Left ventricle myocardium inferior (tissue), 1 donor: ENCODE results near the gene SSBP3. TPM values are rescaled to one million over a fixed set of nuclear protein-coding genes. Genes with fewer than 3 reads are reported as not detected.

Experiments used
- DNase-seq: peaks from one replicate; pipeline ENCODE4 v3.0.0-alpha.2; 2020
- H3K27ac ChIP-seq: fragments of 200-600 bp; replicated peaks from 2 replicates; pipeline ENCODE4 v1.8.0; 2021
- H3K27me3 ChIP-seq: fragments of 200-600 bp; 2 replicates; pipeline ENCODE4 v1.8.0; 2021; ENCODE audit warnings: low read depth
- H3K36me3 ChIP-seq: fragments of 200-600 bp; 2 replicates; pipeline ENCODE4 v1.8.0; 2021
- H3K4me1 ChIP-seq: fragments of 200-600 bp; 2 replicates; pipeline ENCODE4 v1.8.0; 2021
- H3K4me3 ChIP-seq: fragments of 200-600 bp; 2 replicates; pipeline ENCODE4 v1.8.0; 2021; ENCODE audit warnings: mild to moderate bottlenecking, moderate library complexity
- H3K9me3 ChIP-seq: fragments of 200-600 bp; replicated peaks from 2 replicates; pipeline ENCODE4 v1.8.0; 2021
- CTCF ChIP-seq: fragments of 200-600 bp; IDR thresholded peaks from 2 replicates; pipeline ENCODE4 v1.8.0; 2021; ENCODE audit warnings: antibody characterized with exemption, mild to moderate bottlenecking, borderline replicate concordance
- intact Hi-C: fragments of 100-400 bp; cut with micrococcal nuclease; formaldehyde crosslinking; loops from one replicate; pipeline ENCODE4 v1.11.0; 2022
- total RNA-seq: library from RNA; stranded (reverse); fragmentation: NEBNext Ultra II Directional; extraction: Animal tissue kit (Norgen Biotek cat#: 25700); gene quantifications from one replicate; pipeline ENCODE4 v1.2.1, GENCODE V29; 2021
- donor health status: DM: no; HTN: yes; CAD: no; lungs with severe emphysema.

Gene SSBP3
- total RNA-seq, 1 donor from 2014 or later = 57.7 TPM

GRCh38 chr1:54262244-54262643 is 143.9 kb downstream of the SSBP3 start:
- Histone ChIP-seq H3K4me1 (peaks cover 19% of the 10 kb centered on the region), H3K36me3 (no peaks in the 10 kb centered on the region), H3K27me3 (no peaks in the 10 kb centered on the region), H3K9me3 (no peaks in the 10 kb centered on the region), H3K4me3 (no peak overlapping the region), H3K27ac (no peak overlapping the region)
- intact Hi-C loops = no loop called here
- no peak for DNase-seq
- TF ChIP-seq CTCF = no peak

- no peaks in the 10 kb centered on the region for H3K9me3 ChIP-seq
- TF ChIP-seq CTCF = no peak
- no peaks in the 10 kb centered on the region for H3K36me3 ChIP-seq
- peaks cover 9% of the 10 kb centered on the region for H3K4me1 ChIP-seq
- no peak for DNase-seq
- no peaks in the 10 kb centered on the region for H3K27me3 ChIP-seq
- no peak overlapping the region for H3K27ac ChIP-seq
- intact Hi-C loops = no loop called here
- no peak overlapping the region for H3K4me3 ChIP-seq
Observed at GRCh38 chr1:54260810-54261209, 145.4 kb downstream of the SSBP3 start.

- DNase-seq = no peak
- no peaks in the 10 kb centered on the region for H3K27me3 ChIP-seq
- intact Hi-C loops = no loop called here
- H3K9me3 ChIP-seq = no peaks in the 10 kb centered on the region
- no peak overlapping the region for H3K27ac ChIP-seq
- no peak for TF ChIP-seq CTCF
- peaks cover 7% of the 10 kb centered on the region for H3K4me1 ChIP-seq
- H3K36me3 ChIP-seq = no peaks in the 10 kb centered on the region
- no peak overlapping the region for H3K4me3 ChIP-seq
Observed at GRCh38 chr1:54259546-54260140, 146.6 kb downstream of the SSBP3 start.

- DNase-seq = no peak
- intact Hi-C loops = no loop called here
- Histone ChIP-seq H3K27ac (no peak overlapping the region), H3K27me3 (no peaks in the 10 kb centered on the region), H3K9me3 (no peaks in the 10 kb centered on the region), H3K4me3 (no peak overlapping the region), H3K36me3 (no peaks in the 10 kb centered on the region), H3K4me1 (peaks cover 12% of the 10 kb centered on the region)
- no peak for TF ChIP-seq CTCF
Observed at GRCh38 chr1:54257876-54258275, 148.3 kb downstream of the SSBP3 start.

- no peak for TF ChIP-seq CTCF
- no peaks in the 10 kb centered on the region for H3K9me3 ChIP-seq
- H3K27ac ChIP-seq = no peak overlapping the region
- intact Hi-C loops = no loop called here
- peaks cover 12% of the 10 kb centered on the region for H3K4me1 ChIP-seq
- H3K27me3 ChIP-seq = no peaks in the 10 kb centered on the region
- no peak for DNase-seq
- H3K4me3 ChIP-seq = no peak overlapping the region
- no peaks in the 10 kb centered on the region for H3K36me3 ChIP-seq
Observed at GRCh38 chr1:54257346-54257620, 148.9 kb downstream of the SSBP3 start.
